Measurements from ENCODE around the gene SOWAHC. TPM values are rescaled to one million over a fixed set of nuclear protein-coding genes. Genes with fewer than 3 reads are reported as not detected.

The SOWAHC gene
- total RNA-seq, 1 donor from 2014 or later, result 14.2 TPM

- H3K36me3 Mint-ChIP-seq (ENCODE audit: low read depth), result no peaks in the 10 kb centered on the region
- H3K4me1 Mint-ChIP-seq (ENCODE audit: low read depth), result peaks cover 3% of the 10 kb centered on the region
- H3K4me3 Mint-ChIP-seq (ENCODE audit: unreplicated experiment), result no peak overlapping the region
- no peak for DNase-seq (ENCODE audit: low spot score)
- no peaks in the 10 kb centered on the region for H3K9me3 Mint-ChIP-seq (ENCODE audit: low read depth)
- no peak for TF ChIP-seq CTCF (IDR thresholded peaks at IDR 0.05)
- H3K27me3 Mint-ChIP-seq (ENCODE audit: low read depth), result no peaks in the 10 kb centered on the region
- no peak overlapping the region for H3K27ac Mint-ChIP-seq (ENCODE audit: unreplicated experiment)
Measured at GRCh38 chr2:109629867-109630266, 15.7 kb downstream of the SOWAHC start.

- no peak for DNase-seq (ENCODE audit: low spot score)
- TF ChIP-seq CTCF (IDR thresholded peaks at IDR 0.05), result no peak
- Mint-ChIP-seq H3K9me3 (ENCODE audit: low read depth) (no peaks in the 10 kb centered on the region), H3K27ac (ENCODE audit: unreplicated experiment) (no peak overlapping the region), H3K4me3 (ENCODE audit: unreplicated experiment) (no peak overlapping the region), H3K4me1 (ENCODE audit: low read depth) (peaks cover 6% of the 10 kb centered on the region), H3K27me3 (ENCODE audit: low read depth) (no peaks in the 10 kb centered on the region), H3K36me3 (ENCODE audit: low read depth) (no peaks in the 10 kb centered on the region)
Measured at GRCh38 chr2:109630441-109631430, 16.6 kb downstream of the SOWAHC start.

GRCh38 chr2:109631741-109632140, 17.6 kb downstream of the SOWAHC start:
- TF ChIP-seq CTCF (IDR thresholded peaks at IDR 0.05), result no peak
- H3K27me3 Mint-ChIP-seq (ENCODE audit: low read depth), result no peaks in the 10 kb centered on the region
- H3K36me3 Mint-ChIP-seq (ENCODE audit: low read depth), result no peaks in the 10 kb centered on the region
- H3K27ac Mint-ChIP-seq (ENCODE audit: unreplicated experiment), result no peak overlapping the region
- H3K4me3 Mint-ChIP-seq (ENCODE audit: unreplicated experiment), result no peak overlapping the region
- H3K4me1 Mint-ChIP-seq (ENCODE audit: low read depth), result peaks cover 6% of the 10 kb centered on the region
- H3K9me3 Mint-ChIP-seq (ENCODE audit: low read depth), result no peaks in the 10 kb centered on the region
- no peak for DNase-seq (ENCODE audit: low spot score)

- Mint-ChIP-seq H3K36me3 (ENCODE audit: low read depth) (no peaks in the 10 kb centered on the region), H3K4me3 (ENCODE audit: unreplicated experiment) (no peak overlapping the region), H3K27ac (ENCODE audit: unreplicated experiment) (no peak overlapping the region), H3K27me3 (ENCODE audit: low read depth) (no peaks in the 10 kb centered on the region), H3K4me1 (ENCODE audit: low read depth) (peaks cover 6% of the 10 kb centered on the region), H3K9me3 (ENCODE audit: low read depth) (no peaks in the 10 kb centered on the region)
- no peak for TF ChIP-seq CTCF (IDR thresholded peaks at IDR 0.05)
- DNase-seq (ENCODE audit: low spot score), result no peak
Measured at GRCh38 chr2:109632158-109632789, 18.1 kb downstream of the SOWAHC start.

- H3K4me3 Mint-ChIP-seq (ENCODE audit: unreplicated experiment), result no peak overlapping the region
- no peak overlapping the region for H3K27ac Mint-ChIP-seq (ENCODE audit: unreplicated experiment)
- H3K9me3 Mint-ChIP-seq (ENCODE audit: low read depth), result no peaks in the 10 kb centered on the region
- no peak for TF ChIP-seq CTCF (IDR thresholded peaks at IDR 0.05)
- no peaks in the 10 kb centered on the region for H3K36me3 Mint-ChIP-seq (ENCODE audit: low read depth)
- peaks cover 10% of the 10 kb centered on the region for H3K4me1 Mint-ChIP-seq (ENCODE audit: low read depth)
- H3K27me3 Mint-ChIP-seq (ENCODE audit: low read depth), result no peaks in the 10 kb centered on the region
- no peak for DNase-seq (ENCODE audit: low spot score)
Measured at GRCh38 chr2:109633284-109633961, 19.3 kb downstream of the SOWAHC start.
